Activated CD4-positive, alpha-beta T cell treated with anti-CD3 and anti-CD28 coated beads, Interleukin-2, amount 50 U/mL, for 4 hours (primary cell): Measurements from ENCODE around the gene MBD6.

Experiments
- DNase-seq, 2 experiments: peaks; one replicate each; pipeline ENCODE4 v3.0.0-alpha.2; 2020

MBD6 gene

GRCh38 chr12:57577981-57578758 is 55.5 kb downstream of the MBD6 start:
- no peak for DNase-seq

- no peak for DNase-seq
Measured at GRCh38 chr12:57579011-57579410, 56.4 kb downstream of the MBD6 start.
